Subcutaneous abdominal adipose tissue (tissue), 5 donors: ENCODE measurements around the gene RAB21.
"Not testable (repeated sequence)": the region's sequence is repeated elsewhere in the genome, so short reads cannot be mapped to it uniquely, and the experiment has no call there.

ENCODE experiments used
- H3K27ac ChIP-seq: one replicate; pipeline ENCODE4 v1.7.0; 2013; ENCODE audit warnings: low read depth, mild to moderate bottlenecking, inconsistent platforms, low read length, moderate library complexity
- H3K27me3 ChIP-seq, 5 donors: one replicate each; pipeline ENCODE4 v1.7.0; 2013; ENCODE audit warnings: low read length in 5 of 5, inconsistent platforms in 1 of 5; ENCODE audit not compliant: control insufficient read depth in 5 of 5, insufficient read depth in 4 of 5
- H3K36me3 ChIP-seq, 5 donors: one replicate each; pipeline ENCODE4 v1.7.0; 2013; ENCODE audit warnings: low read length in 5 of 5; ENCODE audit not compliant: control insufficient read depth in 5 of 5, insufficient read depth in 5 of 5
- H3K4me1 ChIP-seq, 5 donors: one replicate each; pipeline ENCODE4 v1.7.0; 2013; ENCODE audit warnings: low read length in 5 of 5, mild to moderate bottlenecking in 3 of 5, moderate library complexity in 1 of 5; ENCODE audit not compliant: control insufficient read depth in 5 of 5, insufficient read depth in 5 of 5
- H3K4me3 ChIP-seq, 5 donors: one replicate each; pipeline ENCODE4 v1.7.0; 2013; ENCODE audit warnings: low read length in 5 of 5, low read depth in 1 of 5
- H3K9ac ChIP-seq, 5 donors: one replicate each; pipeline ENCODE4 v1.7.0; 2013; ENCODE audit warnings: low read length in 5 of 5, mild to moderate bottlenecking in 4 of 5, moderate library complexity in 3 of 5
- H3K9me3 ChIP-seq, 5 donors: one replicate each; pipeline ENCODE4 v1.7.0; 2013; ENCODE audit warnings: low read length in 5 of 5; ENCODE audit not compliant: control insufficient read depth in 5 of 5
- donor health status: healthy.
- donor health status: healthy.
- donor health status: healthy.
- donor health status: healthy.
- donor health status: healthy.

The RAB21 gene

DNA sequence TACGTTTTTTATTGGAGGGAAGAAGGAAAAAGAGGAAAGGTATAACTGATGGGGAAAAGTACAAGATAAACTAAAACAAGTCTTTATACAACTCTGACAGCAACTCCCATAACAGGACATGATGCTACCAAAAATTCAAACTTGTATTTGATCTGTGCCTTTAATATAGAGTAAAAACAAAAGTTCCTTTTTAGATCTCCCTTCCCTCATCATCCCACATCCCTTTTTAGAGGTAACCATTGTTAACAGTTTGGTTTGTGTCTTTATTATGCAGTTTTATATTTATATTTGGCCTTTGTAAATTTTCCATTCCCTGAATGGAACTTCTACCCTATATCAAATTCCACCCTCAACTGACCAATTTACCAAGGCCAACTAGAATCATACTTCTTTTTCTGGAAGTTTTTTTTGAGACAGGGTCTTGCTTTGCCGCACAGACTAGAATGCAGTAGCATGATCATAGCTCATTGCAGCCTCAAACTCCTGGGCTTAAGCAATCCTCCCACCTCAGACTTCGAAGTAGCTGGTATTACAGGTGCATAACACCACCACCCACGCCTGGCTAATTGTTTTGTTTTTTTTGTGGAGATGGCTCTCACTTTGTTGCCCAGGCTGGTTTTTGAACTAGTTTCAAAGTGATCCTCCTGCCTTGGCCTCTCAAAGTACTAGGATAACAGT is 36.9 kb downstream of the RAB21 start:
- no peak overlapping the region for H3K9ac ChIP-seq
- peaks cover 0 to 8% (median 0%) of the 10 kb centered on the region in 5 donors for H3K4me1 ChIP-seq
- H3K27ac ChIP-seq, result no peak overlapping the region
- peaks cover 2 to 17% (median 7%) of the 10 kb centered on the region in 5 donors for H3K36me3 ChIP-seq
- no peaks in the 10 kb centered on the region for H3K9me3 ChIP-seq
- no peaks in the 10 kb centered on the region for H3K27me3 ChIP-seq
- H3K4me3 ChIP-seq, result no peak overlapping the region

DNA sequence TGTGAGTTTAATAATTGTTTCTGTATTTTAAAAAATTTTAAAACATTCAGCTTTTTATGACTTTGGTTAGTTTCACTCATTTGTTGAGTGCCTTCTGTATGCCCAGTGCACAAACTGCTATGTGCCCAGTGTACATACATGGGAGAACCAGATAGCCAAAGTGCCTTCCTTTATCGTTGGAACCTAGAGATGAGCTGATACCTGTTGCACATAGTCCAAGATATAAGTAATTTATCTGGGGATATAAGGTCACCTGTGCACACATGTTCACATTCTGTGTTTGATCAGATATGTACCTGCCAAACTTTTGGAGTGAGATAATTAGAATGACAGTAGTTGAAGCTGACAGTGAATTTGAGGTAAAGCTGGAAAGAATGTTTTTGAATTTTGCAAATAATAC is 37.9 kb downstream of the RAB21 start:
- Histone ChIP-seq H3K9me3 (no peaks in the 10 kb centered on the region), H3K27me3 (no peaks in the 10 kb centered on the region), H3K9ac (no peak overlapping the region), H3K36me3 (peaks cover 0 to 13% (median under 1%) of the 10 kb centered on the region in 5 donors), H3K4me3 (no peak overlapping the region), H3K27ac (no peak overlapping the region), H3K4me1 (peaks cover 0 to 5% (median 0%) of the 10 kb centered on the region in 5 donors)

DNA sequence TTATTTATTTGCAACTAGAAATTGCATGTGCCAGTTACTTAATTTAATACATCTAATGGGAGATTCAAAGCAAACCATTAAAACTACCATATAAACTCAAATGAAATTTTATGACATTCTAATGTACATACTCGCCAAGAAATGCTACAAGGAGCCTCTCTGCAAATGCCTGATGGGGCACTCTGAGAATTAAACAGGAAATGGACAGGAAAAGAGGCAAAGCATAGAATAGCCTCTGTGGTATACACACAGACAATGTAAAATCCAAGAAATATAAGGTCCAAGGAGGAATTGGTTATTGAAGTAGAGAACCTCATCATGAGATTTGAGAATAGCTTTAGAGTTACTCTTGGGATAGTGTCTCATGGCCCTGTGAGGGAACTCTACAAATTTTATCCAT is 41.2 kb downstream of the RAB21 start:
- no peaks in the 10 kb centered on the region for H3K9me3 ChIP-seq
- H3K4me3 ChIP-seq, result no peak overlapping the region
- no peaks in the 10 kb centered on the region for H3K27me3 ChIP-seq
- H3K27ac ChIP-seq, result no peak overlapping the region
- H3K36me3 ChIP-seq, result peaks cover 0 to 4% (median 0%) of the 10 kb centered on the region in 5 donors
- H3K4me1 ChIP-seq, result peaks cover 0 to 5% (median 0%) of the 10 kb centered on the region in 5 donors
- H3K9ac ChIP-seq, result no peak overlapping the region

DNA sequence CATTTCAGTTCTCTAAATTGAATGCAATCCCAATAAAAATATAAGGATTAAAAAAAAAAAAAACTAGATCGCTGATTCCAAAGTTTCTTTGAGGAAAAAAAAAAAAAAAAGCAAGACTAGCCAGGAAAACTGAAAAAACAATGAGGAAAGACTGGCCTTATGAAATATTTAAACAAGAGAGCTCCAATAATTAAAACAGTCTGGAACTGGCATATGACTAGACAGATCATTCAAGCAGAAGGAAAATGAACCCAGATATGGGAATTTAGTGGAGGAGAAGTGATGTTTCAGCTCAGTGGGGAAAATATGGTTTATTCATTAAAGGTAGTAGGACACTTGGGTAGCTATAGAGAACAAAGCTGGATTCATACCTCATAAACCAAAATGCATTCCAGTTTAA is 42.9 kb downstream of the RAB21 start:
- Histone ChIP-seq H3K4me3 (no peak overlapping the region), H3K27me3 (no peaks in the 10 kb centered on the region), H3K9ac (no peak overlapping the region), H3K36me3 (no peaks in the 10 kb centered on the region), H3K9me3 (no peaks in the 10 kb centered on the region), H3K27ac (no peak overlapping the region), H3K4me1 (peaks cover 0 to 5% (median 0%) of the 10 kb centered on the region in 5 donors)

DNA sequence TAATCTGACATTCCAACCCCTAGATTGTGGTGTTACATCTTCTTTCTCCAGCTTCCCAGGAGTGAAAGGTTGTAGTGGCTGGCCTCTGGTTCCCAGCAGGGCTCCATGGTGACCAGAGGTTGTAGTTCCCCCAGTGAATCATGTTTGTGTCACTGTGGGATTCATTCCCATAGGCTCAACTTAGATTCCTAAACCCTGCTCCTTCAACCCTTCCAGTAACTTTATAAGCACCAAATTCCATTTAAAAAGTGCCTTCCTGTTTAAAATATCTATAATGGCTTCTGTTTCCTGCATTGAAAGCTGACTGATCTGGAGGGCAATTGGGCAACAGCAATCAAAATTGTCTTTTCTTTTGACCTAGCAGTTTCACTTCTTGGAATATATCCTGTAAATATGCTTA is 44.4 kb downstream of the RAB21 start:
- H3K27me3 ChIP-seq, result no peaks in the 10 kb centered on the region
- peaks cover 0 to 5% (median 2%) of the 10 kb centered on the region in 5 donors for H3K4me1 ChIP-seq
- H3K4me3 ChIP-seq, result no peak overlapping the region
- H3K27ac ChIP-seq, result no peak overlapping the region
- no peak overlapping the region for H3K9ac ChIP-seq
- no peaks in the 10 kb centered on the region for H3K9me3 ChIP-seq
- H3K36me3 ChIP-seq, result no peaks in the 10 kb centered on the region

DNA sequence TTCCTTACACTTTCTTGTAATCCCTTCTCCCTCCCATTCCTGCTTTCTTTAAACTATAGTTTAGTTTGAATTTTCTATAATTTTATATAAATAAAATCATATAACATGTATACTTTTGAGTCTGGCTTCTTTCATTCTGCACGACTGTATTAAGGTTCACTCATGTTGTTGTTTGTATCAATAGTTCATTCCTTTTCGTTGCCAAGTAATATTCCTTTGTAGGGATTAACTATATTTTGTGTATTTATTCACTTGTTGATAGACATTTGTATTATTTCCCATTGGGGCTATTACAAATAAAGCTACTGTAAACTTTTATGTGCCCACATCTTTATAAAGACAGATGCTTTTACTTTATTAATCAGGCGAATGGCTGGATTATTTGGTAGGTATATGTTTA is 45.5 kb downstream of the RAB21 start:
- Histone ChIP-seq H3K9ac (no peak overlapping the region), H3K4me1 (peaks cover 0 to 5% (median 2%) of the 10 kb centered on the region in 5 donors), H3K36me3 (no peaks in the 10 kb centered on the region), H3K4me3 (no peak overlapping the region), H3K9me3 (no peaks in the 10 kb centered on the region), H3K27me3 (peaks cover 0 to 3% (median 0%) of the 10 kb centered on the region in 5 donors), H3K27ac (no peak overlapping the region)

DNA sequence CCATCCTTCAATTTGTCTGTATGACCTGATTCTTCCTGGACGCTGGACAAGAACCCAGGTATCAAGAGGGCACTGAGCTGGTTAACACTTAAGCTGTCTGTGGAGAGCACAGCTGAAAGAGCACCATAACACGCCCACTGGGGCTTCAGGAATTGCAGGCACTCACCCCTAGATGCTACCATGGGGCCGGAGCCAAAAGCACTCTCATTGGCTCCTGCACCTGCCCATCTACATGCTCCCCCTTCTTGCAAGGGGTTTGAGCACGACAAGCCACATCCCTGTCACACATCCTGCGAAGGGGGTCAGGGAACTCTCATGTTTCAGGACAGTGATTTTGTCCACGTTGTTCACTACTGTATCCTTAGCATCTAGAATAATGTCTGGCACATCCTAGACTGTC is 49.8 kb downstream of the RAB21 start:
- Histone ChIP-seq H3K36me3 (no peaks in the 10 kb centered on the region), H3K27me3 (peaks cover 0 to 3% (median 0%) of the 10 kb centered on the region in 5 donors), H3K27ac (no peak overlapping the region), H3K4me1 (peaks cover 0 to 2% (median 0%) of the 10 kb centered on the region in 5 donors), H3K9ac (no peak overlapping the region), H3K4me3 (no peak overlapping the region), H3K9me3 (no peaks in the 10 kb centered on the region)

DNA sequence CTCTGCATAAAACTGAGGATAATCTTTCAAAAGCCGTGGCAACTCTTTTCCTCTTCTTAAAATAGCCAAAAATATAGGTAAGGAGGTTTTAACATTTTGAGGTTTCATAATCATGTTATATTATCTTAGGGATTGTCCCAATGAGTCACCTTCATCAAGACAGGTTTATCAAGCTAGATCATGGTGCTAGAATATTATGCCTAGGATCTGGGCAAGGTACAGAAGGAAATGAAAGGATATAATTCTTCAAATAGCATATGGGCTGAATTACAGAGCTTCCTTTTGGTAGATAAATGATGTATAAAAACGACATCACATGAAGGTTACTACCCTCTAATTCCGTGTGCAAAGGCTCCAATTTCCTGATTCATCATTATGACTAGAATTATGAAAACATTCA is 56.3 kb downstream of the RAB21 start:
- Histone ChIP-seq H3K4me1 (no peaks in the 10 kb centered on the region), H3K27ac (no peak overlapping the region), H3K4me3 (no peak overlapping the region), H3K9me3 (no peaks in the 10 kb centered on the region), H3K27me3 (no peaks in the 10 kb centered on the region), H3K9ac (no peak overlapping the region), H3K36me3 (no peaks in the 10 kb centered on the region)

DNA sequence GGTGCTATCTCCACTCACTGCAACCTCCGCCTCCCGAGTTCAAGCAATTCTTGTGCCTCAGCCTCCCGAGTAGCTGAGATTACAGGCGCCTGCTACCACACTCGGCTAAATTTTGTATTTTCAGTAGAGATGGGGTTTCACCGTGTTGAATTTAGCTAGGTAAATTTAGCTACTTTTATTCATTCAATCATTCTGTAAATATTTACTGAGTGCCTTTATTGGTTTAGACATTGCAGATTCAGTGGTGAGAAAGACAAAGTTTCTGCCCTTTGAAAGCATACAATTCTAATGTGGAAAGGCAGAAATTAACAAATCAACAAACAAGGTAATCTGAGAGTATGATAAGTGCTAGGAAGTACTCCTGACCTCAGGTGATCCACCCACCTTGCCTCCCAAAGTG is 60.6 kb downstream of the RAB21 start:
- H3K4me1 ChIP-seq, H3K9me3 ChIP-seq, H3K36me3 ChIP-seq, H3K27me3 ChIP-seq, H3K4me3 ChIP-seq, H3K27ac ChIP-seq, H3K9ac ChIP-seq: not testable (repeated sequence)

DNA sequence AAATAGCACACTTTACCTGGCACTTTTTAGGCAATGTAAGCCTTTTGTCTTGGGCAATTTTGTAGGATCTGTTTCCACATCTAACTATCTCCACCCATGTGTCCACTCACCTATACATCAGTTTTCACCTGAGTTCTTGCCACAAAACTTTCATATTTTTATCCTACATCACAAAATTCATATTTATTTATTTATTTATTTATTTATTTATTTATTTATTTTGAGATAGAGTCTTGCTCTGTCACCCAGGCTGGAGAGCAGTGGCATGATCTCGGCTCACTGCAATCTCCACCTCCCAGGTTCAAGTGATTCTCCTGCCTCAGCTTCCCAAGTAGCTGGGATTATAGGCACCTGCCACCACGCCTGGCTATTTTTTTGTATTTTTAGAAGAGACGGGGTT is 67.4 kb downstream of the RAB21 start:
- H3K27me3 ChIP-seq, H3K4me3 ChIP-seq, H3K4me1 ChIP-seq, H3K9me3 ChIP-seq, H3K9ac ChIP-seq, H3K36me3 ChIP-seq, H3K27ac ChIP-seq: not testable (repeated sequence)
